ENCODE data around the gene CIB2.
A peak's percentile ranks its signal among the peaks of the same experiment; 100 is the strongest.
"Not testable (repeated sequence)": the region's sequence is repeated elsewhere in the genome, so short reads cannot be mapped to it uniquely, and the experiment has no call there.

The CIB2 gene

GRCh38 chr15:78131295-78132061 is at the start of gene CIB2:
Gene CIB2, minus strand, starts transcription at chr15:78131445. Its CDS starts 230 bp downstream, at chr15:78131215.
- peak; percentile 6 for DNase-seq

- DNase-seq, result no peak
Measured at GRCh38 chr15:78179906-78180305, 48.7 kb upstream of the CIB2 start.

- no peak for DNase-seq
Measured at GRCh38 chr15:78179286-78179840, 48.1 kb upstream of the CIB2 start.

- no peak for DNase-seq
Measured at GRCh38 chr15:78178064-78178463, 46.8 kb upstream of the CIB2 start.

- DNase-seq, result no peak
Measured at GRCh38 chr15:78177447-78177873, 46.2 kb upstream of the CIB2 start.

GRCh38 chr15:78175330-78175729 is 44.1 kb upstream of the CIB2 start:
- no peak for DNase-seq

GRCh38 chr15:78174401-78174800 is 43.2 kb upstream of the CIB2 start:
- DNase-seq, result no peak

GRCh38 chr15:78171864-78172472 is 40.7 kb upstream of the CIB2 start:
- no peak for DNase-seq

DNA sequence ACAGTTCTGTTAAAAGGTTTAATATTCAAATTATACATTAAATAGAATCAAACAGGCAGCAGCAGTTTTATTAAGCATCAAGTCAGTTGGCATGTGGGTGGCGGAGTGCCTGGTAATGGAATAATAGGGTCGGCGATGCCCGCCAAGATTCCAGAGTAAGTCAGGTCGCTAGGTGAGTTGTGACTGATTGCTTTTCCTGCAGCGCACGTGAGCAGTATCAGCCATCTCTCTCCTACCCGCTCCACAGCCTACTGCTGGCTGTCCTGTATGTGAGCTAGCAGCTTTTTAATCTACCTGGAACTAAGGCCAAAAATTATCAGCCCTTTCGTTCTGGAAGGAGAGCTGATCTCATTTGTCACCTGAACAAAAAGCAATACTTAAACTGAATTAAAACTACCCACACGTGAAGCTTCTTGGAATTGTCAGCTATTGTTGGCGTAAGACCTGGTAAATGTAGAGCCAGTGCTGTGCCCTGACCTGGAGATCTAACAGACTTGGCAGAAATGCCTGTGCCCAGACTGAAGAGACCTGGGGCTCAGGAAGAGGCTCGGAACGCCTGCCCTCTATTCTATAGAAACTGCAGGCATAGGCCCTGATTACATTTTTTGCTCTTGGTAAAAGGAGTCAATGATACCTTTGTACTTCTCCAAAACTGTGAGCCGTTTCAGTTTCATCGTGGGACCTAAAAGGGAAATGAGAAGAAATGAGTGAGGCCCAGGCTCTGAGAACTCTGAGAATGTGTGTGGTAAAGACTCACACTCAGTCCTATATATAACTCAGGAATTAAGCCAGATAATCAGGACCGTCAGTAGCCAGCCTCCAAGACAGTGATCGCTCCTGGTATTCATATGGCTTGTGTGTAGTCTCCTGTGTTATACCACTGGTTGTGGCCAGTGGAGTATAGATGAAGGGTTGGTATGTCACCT is 39.9 kb upstream of the CIB2 start:
- no peak for DNase-seq

GRCh38 chr15:78168608-78169007 is 37.4 kb upstream of the CIB2 start:
- no peak for DNase-seq

DNA sequence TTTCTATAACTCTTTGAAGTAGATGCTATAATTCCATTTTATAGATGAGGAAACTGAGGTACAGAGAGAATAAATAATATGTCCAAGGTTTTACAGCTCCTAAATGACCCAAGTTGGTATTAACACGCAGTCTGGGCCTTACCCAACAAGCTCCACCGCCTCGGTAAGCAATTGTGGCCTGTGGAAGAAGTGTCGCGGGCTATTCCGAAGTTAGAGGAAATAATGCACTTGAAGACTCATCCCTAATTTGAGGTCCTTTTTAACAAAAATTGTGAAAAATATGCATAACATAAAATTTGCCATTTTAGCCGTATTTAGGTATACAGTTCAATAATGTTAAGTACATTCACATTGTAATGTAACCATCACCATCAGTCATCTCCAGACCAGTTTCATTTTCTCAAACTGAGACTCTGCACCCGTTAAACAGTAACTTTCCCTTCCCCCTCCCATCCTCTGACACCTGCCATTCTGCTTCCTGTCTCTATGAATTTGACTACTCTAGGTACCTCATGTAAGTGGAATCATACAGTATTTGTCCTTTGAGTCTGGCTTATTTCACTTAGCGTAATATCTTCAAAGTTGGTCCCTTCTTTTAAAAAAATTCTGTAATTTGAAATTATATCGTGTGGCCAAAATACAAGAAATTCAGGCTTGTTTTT is 36.1 kb upstream of the CIB2 start:
- no peak for DNase-seq

DNA sequence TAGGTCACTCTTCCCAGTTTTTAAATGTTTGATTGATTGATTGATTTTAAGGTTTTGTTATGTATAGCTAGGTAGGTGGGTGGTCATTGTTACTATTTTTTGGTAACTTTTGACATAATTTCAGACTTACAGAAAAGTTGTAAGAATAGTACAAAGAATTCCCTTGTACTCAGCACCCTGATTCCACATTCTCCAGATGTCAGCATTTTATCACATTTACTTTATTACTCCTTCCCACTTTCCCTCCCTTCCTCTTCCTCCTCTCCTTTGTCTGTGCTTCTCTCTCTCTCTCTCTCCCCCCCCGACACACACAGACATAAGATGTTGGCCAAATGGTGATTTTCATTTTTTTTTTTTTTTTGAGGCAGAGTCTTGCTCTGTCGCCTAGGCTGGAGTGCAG is 32.8 kb upstream of the CIB2 start:
- no peak for DNase-seq

- DNase-seq, result no peak
Measured at GRCh38 chr15:78162038-78162437, 30.8 kb upstream of the CIB2 start.

- DNase-seq, result no peak
Measured at GRCh38 chr15:78159395-78159794, 28.1 kb upstream of the CIB2 start.

GRCh38 chr15:78157203-78157602 is 26.0 kb upstream of the CIB2 start:
- no peak for DNase-seq

DNA sequence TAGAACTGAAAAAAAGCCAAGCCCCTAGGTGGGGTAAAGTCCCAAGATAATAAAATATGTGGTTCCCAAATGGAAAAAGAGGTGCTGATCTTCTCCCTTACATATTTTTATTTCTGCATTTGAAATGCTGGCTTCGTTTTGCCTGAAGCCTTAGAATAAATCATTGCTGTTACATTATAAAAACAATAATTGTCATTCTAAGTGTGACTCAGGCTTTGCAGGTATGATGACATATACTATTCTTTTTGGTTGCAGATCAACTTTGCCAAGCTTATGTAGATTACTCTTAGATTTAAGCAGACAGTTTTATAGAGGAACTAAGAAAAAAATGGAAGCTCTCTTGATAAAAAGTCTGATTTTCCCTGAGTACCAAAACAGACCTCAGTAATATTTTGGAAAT is 25.4 kb upstream of the CIB2 start:
- DNase-seq, result no peak

DNA sequence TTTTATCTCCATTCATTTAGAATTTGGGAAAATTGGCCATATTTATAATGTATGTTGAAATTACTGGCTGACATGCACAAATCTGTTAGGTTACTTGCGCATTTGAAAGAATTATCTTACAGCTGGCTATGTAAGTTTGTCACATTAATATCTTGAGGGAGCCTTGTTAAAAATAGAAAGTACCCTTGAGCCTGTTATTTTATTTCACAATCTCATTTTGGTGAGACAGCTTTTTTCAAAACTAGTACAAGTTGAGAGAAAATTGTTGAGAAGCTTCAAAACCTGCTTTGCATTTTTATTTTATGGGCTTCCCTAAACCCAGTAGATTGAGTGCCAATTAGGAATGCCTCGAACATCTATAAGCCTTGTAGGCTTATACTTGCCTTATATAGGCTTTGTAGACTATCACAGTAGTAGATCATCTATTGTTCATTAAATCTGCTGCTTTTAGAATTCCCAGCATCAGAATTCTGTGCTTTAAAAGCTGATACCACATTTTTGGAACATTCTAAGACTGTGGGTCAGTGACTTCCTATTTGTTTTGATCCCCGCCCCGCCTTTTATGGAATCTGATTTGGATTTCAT is 24.2 kb upstream of the CIB2 start:
- DNase-seq, result no peak

DNA sequence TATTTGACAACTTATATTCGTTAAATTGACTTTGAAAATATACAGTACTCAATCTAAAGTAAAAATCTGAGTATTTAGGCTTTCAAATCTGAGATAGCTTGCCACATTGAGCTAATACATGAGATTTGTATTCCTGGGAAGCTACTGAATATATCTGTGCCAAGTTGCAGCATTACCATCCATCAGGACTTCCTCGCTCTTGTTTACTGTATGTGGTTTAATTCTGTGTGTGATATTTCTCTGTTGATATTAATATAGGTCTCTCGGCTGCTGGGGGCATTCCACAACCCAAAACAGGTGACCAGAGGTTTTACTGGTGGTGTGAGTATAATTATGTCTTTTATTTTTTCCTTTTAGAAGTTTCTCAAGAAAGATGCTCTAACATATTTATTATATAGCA is 23.7 kb upstream of the CIB2 start:
- no peak for DNase-seq

GRCh38 chr15:78151075-78151474 is 19.8 kb upstream of the CIB2 start:
- DNase-seq, result not testable (repeated sequence)

DNA sequence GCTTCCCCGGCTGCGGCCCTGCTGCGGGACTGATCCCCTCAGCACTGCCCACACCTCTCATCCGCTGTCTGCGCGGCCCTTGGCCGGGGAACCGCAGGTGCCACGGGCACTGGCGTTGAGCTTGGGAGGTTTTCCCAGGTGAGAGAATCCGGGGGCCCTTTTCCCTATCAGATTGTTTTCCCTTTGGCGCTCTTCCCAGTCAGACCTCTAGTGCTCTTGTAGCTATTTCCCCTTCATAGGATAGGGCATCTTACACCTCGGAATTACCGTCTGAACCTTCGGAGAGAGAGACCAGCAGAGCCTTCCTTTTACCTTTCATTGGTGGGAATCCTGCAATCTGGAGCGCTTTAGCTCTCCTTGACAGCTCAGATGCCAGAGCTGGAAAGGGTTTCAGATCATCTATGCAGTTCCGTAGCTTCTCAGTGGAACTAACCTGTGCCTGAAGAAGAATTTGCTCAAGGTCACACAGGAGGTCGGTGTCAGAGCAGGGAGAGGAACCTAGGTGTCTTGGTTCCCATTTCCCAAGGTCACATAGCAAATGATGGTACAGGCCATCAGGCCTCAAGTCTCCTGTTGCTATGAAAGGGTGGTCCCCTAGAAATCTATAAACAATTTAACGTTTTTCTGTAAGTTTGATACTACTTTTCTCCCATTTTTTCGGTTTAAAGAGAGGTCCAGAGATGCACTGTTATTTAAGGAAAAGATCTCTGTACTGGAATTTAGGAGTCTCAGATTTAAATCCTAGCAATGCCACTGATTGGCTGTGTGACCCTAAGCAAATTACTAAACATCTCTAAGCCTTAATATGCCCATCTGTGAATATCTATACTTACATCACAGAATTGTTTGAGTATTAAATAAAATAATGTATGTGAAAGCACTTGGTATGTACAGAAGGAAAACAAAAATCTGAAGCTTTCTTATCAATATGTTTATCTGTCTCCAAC is 18.8 kb upstream of the CIB2 start:
- no peak for DNase-seq

Data from DMS153 (cell line).